ENCODE measurements around the gene RANBP3.

RANBP3 gene

DNA sequence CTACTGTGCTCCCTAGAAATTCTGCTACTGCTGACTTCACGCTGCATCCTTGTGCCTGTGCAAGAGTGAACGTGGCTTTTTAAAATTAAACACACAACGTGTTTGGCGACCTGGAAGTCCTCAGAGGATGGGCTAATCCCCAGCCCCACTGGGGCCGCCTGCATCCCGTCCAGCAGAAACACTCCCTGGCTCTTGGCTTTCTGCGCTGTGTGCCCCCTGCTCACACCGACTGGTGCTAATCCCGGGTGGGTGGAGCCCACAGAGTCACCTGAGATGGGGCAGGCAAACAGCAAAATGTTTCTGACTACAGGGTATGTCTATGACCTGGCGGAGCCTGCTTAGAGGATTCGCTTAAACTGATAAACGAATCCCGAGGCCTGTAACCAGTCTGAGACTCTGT lies 48.8 kb downstream of the RANBP3 start:
- no peak for DNase-seq (ENCODE audit: extremely low read depth, insufficient read length)
- Histone ChIP-seq H3K4me3 (replicated peaks; ENCODE audit: low read depth, low read length) (no peak overlapping the region), H3K27me3 (replicated peaks; ENCODE audit: control insufficient read depth, insufficient read depth, low read length) (no peaks in the 10 kb centered on the region), H3K36me3 (ENCODE audit: control insufficient read depth, insufficient read depth, low read length) (peaks cover 45% of the 10 kb centered on the region)
- TF ChIP-seq, protein P1, sequence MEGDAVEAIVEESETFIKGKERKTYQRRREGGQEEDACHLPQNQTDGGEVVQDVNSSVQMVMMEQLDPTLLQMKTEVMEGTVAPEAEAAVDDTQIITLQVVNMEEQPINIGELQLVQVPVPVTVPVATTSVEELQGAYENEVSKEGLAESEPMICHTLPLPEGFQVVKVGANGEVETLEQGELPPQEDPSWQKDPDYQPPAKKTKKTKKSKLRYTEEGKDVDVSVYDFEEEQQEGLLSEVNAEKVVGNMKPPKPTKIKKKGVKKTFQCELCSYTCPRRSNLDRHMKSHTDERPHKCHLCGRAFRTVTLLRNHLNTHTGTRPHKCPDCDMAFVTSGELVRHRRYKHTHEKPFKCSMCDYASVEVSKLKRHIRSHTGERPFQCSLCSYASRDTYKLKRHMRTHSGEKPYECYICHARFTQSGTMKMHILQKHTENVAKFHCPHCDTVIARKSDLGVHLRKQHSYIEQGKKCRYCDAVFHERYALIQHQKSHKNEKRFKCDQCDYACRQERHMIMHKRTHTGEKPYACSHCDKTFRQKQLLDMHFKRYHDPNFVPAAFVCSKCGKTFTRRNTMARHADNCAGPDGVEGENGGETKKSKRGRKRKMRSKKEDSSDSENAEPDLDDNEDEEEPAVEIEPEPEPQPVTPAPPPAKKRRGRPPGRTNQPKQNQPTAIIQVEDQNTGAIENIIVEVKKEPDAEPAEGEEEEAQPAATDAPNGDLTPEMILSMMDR (IDR thresholded peaks at IDR 0.05; ENCODE audit: insufficient read depth, low read length, poor library complexity, severe bottlenecking), result no peak

DNA sequence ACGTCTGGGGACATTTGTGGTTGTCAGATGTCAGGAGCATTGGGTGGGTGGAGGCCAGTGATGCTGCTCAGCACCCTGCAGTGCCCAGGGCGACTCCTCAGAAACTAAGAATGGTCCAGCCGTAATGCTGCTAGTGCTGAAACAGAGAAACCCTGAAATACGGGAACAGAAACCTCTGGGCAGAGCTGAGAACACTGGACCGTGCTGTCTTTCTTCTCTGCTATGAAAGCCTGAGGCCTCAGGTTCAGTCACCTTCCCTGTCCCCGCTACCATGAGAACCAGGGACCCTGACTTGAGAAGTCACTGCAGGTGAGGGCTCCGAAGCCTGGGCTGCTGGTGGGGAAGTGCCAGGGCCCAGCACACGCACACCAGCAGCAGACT lies 50.5 kb downstream of the RANBP3 start:
- Histone ChIP-seq H3K4me3 (replicated peaks; ENCODE audit: low read depth, low read length) (no peak overlapping the region), H3K27me3 (replicated peaks; ENCODE audit: control insufficient read depth, insufficient read depth, low read length) (no peaks in the 10 kb centered on the region), H3K36me3 (ENCODE audit: control insufficient read depth, insufficient read depth, low read length) (peaks cover 43% of the 10 kb centered on the region)
- TF ChIP-seq, protein P1 (IDR thresholded peaks at IDR 0.05; ENCODE audit: insufficient read depth, low read length, poor library complexity, severe bottlenecking), result no peak
- no peak for DNase-seq (ENCODE audit: extremely low read depth, insufficient read length)

DNA sequence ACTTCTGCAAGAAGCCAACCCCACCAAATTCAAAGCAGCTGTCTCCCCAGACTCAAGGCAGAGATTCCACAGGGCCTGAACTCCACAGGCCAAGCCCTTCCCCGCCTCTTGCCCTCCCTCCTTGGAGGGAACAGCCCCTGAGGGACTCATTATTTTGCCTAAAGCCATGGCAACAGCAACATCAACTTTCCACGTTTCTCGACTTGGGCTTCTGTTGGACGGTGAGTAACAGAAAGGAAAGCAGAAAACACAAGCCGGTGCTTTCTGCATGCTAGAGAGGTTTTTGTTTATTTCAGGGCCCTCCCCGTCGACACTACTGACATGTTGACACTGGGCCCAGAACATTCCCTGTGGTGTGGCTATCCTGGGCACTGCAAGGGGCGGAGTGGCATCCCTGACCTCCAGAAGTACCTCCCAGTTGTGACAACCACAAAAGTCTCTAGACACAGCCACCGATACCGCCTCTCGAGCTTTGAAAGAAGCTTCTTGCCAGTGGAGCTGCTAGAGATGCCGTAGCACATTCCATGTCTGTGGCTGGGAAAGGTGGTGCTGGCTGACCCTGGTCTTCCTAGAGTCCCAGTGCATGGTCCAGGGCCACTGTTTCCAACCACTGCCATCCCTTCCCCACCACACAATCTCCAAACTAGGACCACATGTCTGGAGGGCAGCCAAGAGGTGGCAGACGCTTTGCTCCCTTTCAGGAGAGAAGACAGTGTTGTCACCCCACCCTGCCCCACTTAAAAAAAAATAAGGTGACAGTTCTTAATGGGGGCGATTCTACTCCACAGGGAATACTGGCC lies 51.1 kb downstream of the RANBP3 start:
- Histone ChIP-seq H3K4me3 (replicated peaks; ENCODE audit: low read depth, low read length) (no peak overlapping the region), H3K27me3 (replicated peaks; ENCODE audit: control insufficient read depth, insufficient read depth, low read length) (no peaks in the 10 kb centered on the region), H3K36me3 (ENCODE audit: control insufficient read depth, insufficient read depth, low read length) (peaks cover 43% of the 10 kb centered on the region)
- TF ChIP-seq, protein P1 (IDR thresholded peaks at IDR 0.05; ENCODE audit: insufficient read depth, low read length, poor library complexity, severe bottlenecking), result no peak
- no peak for DNase-seq (ENCODE audit: extremely low read depth, insufficient read length)

DNA sequence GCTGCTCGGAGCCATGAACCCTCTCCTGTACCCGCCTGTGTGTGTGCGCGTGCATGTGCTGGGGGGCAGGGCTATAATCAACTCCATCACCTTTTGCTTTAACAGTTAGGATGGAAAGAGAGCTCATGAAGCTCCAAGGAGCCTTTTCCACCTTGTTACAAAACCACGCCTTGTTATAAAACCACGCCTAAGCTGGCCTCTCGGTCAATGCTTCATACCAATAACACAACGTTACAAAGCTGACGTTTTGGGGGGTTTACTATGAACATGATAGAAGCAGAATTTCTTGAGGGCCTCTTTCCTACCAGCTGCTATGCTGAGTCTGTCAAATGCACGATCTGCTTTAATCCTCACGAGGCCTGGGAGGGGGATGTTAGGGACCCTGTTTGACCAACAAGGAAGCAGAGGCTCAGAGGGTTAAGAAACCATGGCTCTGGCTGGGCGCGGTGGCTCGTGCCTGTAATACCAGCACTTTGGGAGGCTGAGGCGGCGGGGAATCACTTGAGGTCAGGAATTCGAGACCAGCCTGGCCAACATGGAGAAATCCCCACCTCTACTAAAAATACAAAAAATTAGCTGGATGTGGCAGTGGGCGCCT lies 52.0 kb downstream of the RANBP3 start:
- DNase-seq (ENCODE audit: extremely low read depth, insufficient read length), result no peak
- peaks cover 45% of the 10 kb centered on the region for H3K36me3 ChIP-seq (ENCODE audit: control insufficient read depth, insufficient read depth, low read length)

DNA sequence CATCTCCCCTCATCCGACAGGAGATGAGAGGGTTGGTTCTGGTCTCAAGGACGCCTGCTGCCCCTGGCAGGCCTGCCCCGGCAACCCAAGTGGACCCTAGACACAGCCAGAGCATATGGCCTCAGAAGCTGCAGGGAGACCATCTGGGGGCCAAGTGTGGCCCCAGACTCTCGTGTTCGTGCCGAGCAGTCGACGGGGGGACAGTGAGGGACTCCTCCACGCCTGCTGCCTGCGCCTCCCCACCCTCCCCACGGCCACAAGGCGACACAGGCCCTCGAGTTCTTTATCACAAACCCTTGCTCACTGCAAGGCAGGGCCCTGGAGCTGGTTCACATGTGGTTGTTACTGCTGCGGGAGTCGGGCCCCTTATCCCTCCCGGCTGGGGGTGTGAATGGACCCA lies 54.6 kb downstream of the RANBP3 start:
- Histone ChIP-seq H3K36me3 (ENCODE audit: control insufficient read depth, insufficient read depth, low read length) (peaks cover 44% of the 10 kb centered on the region), H3K27me3 (replicated peaks; ENCODE audit: control insufficient read depth, insufficient read depth, low read length) (no peaks in the 10 kb centered on the region), H3K4me3 (replicated peaks; ENCODE audit: low read depth, low read length) (no peak overlapping the region)
- DNase-seq (ENCODE audit: extremely low read depth, insufficient read length), result no peak
- TF ChIP-seq, protein P1 (IDR thresholded peaks at IDR 0.05; ENCODE audit: insufficient read depth, low read length, poor library complexity, severe bottlenecking), result no peak

More for the DNA sequence above, 52.0 kb downstream of the RANBP3 start:
- no peaks in the 10 kb centered on the region for H3K27me3 ChIP-seq (replicated peaks; ENCODE audit: control insufficient read depth, insufficient read depth, low read length)
- no peak overlapping the region for H3K4me3 ChIP-seq (replicated peaks; ENCODE audit: low read depth, low read length)
- TF ChIP-seq, protein P1 (IDR thresholded peaks at IDR 0.05; ENCODE audit: insufficient read depth, low read length, poor library complexity, severe bottlenecking), result no peak
